Adrenal gland (tissue), 5 donors: ENCODE data around the gene CFAP77.

Experiments used
- POLR2A ChIP-seq, 2 donors: fragments of 450-650 bp; IDR thresholded peaks; one replicate each; pipeline ENCODE4 v1.6.1; 2017; ENCODE audit warnings: antibody characterized with exemption in 2 of 2, mild to moderate bottlenecking in 2 of 2, moderate library complexity in 1 of 2
- TF ChIP-seq, protein P1 (sequence below), 6 experiments: fragments of 450-650 bp in 4 of 6; fragments of 200-600 bp in 2 of 6; sonication (generic) in 1 of 6; IDR thresholded peaks; 1 replicate in 5 of 6; 2 replicates in 1 of 6; pipeline versions ENCODE4 v1.5.1 to v1.8.0; 2016 to 2021; ENCODE audit warnings: antibody characterized with exemption in 6 of 6, mild to moderate bottlenecking in 2 of 6, moderate library complexity in 1 of 6
- donor health status: DM: no; HTN: no; CAD: no.

DNA sequence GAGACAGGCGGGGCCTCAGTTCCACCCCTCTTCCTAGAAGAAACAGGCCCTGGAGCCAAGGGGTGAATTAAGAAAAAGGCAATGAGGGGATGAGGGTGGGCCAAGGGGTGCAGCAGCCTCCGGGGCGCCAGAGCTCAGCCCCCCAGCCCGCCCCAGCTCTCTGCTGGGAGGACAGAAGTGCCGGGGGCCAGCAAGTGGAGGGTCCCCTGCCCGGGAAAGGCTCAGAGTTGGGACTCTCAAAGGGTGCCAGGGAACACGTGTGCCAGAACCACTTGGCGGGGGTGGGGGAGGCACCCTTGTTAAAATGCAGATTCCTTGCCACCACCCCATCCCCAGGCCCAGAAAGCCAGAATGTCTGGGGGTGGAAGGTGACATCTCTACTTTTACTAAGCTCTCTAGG lies 104.8 kb downstream of the CFAP77 start:
- TF ChIP-seq, protein P1, sequence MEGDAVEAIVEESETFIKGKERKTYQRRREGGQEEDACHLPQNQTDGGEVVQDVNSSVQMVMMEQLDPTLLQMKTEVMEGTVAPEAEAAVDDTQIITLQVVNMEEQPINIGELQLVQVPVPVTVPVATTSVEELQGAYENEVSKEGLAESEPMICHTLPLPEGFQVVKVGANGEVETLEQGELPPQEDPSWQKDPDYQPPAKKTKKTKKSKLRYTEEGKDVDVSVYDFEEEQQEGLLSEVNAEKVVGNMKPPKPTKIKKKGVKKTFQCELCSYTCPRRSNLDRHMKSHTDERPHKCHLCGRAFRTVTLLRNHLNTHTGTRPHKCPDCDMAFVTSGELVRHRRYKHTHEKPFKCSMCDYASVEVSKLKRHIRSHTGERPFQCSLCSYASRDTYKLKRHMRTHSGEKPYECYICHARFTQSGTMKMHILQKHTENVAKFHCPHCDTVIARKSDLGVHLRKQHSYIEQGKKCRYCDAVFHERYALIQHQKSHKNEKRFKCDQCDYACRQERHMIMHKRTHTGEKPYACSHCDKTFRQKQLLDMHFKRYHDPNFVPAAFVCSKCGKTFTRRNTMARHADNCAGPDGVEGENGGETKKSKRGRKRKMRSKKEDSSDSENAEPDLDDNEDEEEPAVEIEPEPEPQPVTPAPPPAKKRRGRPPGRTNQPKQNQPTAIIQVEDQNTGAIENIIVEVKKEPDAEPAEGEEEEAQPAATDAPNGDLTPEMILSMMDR (IDR thresholded peaks at IDR 0.05): no peak
- no peak for TF ChIP-seq POLR2A (IDR thresholded peaks at IDR 0.05)
